Activated CD4-positive, alpha-beta T cell treated with anti-CD3 and anti-CD28 coated beads, Interleukin-2, amount 50 U/mL, for 4 hours (primary cell): ENCODE results near the gene SHANK3.
"Not testable (repeated sequence)": the region's sequence is repeated elsewhere in the genome, so short reads cannot be mapped to it uniquely, and the experiment has no call there.

Source experiments
- DNase-seq, 2 experiments: peaks; one replicate each; pipeline ENCODE4 v3.0.0-alpha.2; 2020

The SHANK3 gene

GRCh38 chr22:50672471-50673230 lies at the start of gene SHANK3:
TSS of gene SHANK3 (plus strand) at chr22:50672823.
- no peak for DNase-seq

GRCh38 chr22:50624347-50625130 lies 48.1 kb upstream of the SHANK3 start:
- no peak for DNase-seq

GRCh38 chr22:50625131-50625567 lies 47.5 kb upstream of the SHANK3 start:
- DNase-seq, result no peak

- DNase-seq, result no peak
Measured at GRCh38 chr22:50625568-50626313, 46.9 kb upstream of the SHANK3 start.

- no peak for DNase-seq
Measured at GRCh38 chr22:50626314-50626849, 46.2 kb upstream of the SHANK3 start.

GRCh38 chr22:50626850-50627641 lies 45.6 kb upstream of the SHANK3 start:
- DNase-seq, result no peak

- DNase-seq, result peak; percentile 53 to 62
Measured at GRCh38 chr22:50627642-50628542, 44.7 kb upstream of the SHANK3 start, which contains the start of gene ARSA. TSS of gene ARSA (minus strand) at chr22:50628152. CDS start at chr22:50627779, 373 bp downstream.

GRCh38 chr22:50628543-50629134 lies 44.0 kb upstream of the SHANK3 start:
- DNase-seq, result no peak

- DNase-seq, result no peak
Measured at GRCh38 chr22:50630376-50630775, 42.2 kb upstream of the SHANK3 start.

- DNase-seq, result no peak
Measured at GRCh38 chr22:50633086-50633485, 39.5 kb upstream of the SHANK3 start.

GRCh38 chr22:50633771-50634170 lies 38.9 kb upstream of the SHANK3 start:
- no peak for DNase-seq

GRCh38 chr22:50635591-50635990 lies 37.0 kb upstream of the SHANK3 start:
- no peak for DNase-seq

GRCh38 chr22:50640296-50640695 lies 32.3 kb upstream of the SHANK3 start:
- DNase-seq, result not testable (repeated sequence)

GRCh38 chr22:50640857-50641647 lies 31.6 kb upstream of the SHANK3 start:
- DNase-seq, result no peak

- no peak for DNase-seq
Measured at GRCh38 chr22:50641696-50642607, 30.7 kb upstream of the SHANK3 start.

- not testable (repeated sequence) for DNase-seq
Measured at GRCh38 chr22:50643021-50643820, 29.4 kb upstream of the SHANK3 start.

- not testable (repeated sequence) for DNase-seq
Measured at GRCh38 chr22:50643821-50644101, 28.9 kb upstream of the SHANK3 start.

- no peak for DNase-seq
Measured at GRCh38 chr22:50653256-50653655, 19.4 kb upstream of the SHANK3 start.
